ENCODE results near the gene TRAPPC14. TPM values are rescaled to one million over a fixed set of nuclear protein-coding genes. Genes with fewer than 3 reads are reported as not detected.

The TRAPPC14 gene
- total RNA-seq, 3 donors from 2014 or later (not counting 1 experiment from before 2014, with no cell fraction given), result 55.1 to 59.2 (median 56.5) TPM

DNA sequence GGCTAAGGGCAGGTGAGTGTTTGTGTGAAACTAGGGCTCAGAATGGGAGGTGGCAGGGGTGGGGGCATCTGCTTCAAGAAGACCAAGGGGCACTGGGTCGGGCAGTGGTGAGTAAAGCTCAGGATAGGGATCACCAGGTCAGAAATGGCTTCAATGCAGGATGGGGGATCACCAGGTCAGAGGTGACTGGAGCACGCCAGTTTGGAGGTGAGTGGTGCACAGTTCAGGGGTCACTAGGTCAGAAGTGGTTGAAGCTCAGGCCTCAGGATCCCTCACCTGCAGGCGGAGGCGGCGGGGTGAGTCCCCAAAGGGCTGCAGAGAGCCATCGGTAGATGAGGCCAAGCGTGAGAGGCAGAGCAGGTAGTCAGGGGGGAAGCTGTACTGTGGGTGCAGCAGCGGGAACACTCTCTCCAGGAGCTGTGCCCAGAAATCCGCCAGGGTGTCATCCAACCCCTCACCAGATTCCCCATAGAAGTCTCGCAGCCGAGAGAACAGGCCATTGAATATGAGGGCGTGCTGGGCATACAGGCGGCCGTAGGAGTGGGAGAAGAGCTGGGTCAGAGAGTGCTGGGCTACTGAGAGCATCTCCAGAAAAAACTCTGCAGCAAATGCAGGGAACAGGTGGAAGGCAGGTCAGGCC, 16.9 kb upstream of the TRAPPC14 start:
- Histone ChIP-seq H3K9me3 (ENCODE audit: control insufficient read depth, insufficient read depth, low read length) (peaks cover 6% of the 10 kb centered on the region), H3K36me3 (ENCODE audit: control insufficient read depth, insufficient read depth, low read length) (no peaks in the 10 kb centered on the region), H3K4me3 (ENCODE audit: low read length) (no peak overlapping the region), H3K27ac (ENCODE audit: low read length) (no peak overlapping the region), H3K4me1 (ENCODE audit: control insufficient read depth, insufficient read depth, low read length) (peaks cover 34% of the 10 kb centered on the region), H3K27me3 (ENCODE audit: control insufficient read depth, insufficient read depth, low read length) (peaks cover 7% of the 10 kb centered on the region)
- intact Hi-C loops (cut with micrococcal nuclease), result loop anchor here (5.0 kb wide), 1 partner anchor 37 kb away; no protein-coding TSS in a partner anchor
- TF ChIP-seq, protein P1, sequence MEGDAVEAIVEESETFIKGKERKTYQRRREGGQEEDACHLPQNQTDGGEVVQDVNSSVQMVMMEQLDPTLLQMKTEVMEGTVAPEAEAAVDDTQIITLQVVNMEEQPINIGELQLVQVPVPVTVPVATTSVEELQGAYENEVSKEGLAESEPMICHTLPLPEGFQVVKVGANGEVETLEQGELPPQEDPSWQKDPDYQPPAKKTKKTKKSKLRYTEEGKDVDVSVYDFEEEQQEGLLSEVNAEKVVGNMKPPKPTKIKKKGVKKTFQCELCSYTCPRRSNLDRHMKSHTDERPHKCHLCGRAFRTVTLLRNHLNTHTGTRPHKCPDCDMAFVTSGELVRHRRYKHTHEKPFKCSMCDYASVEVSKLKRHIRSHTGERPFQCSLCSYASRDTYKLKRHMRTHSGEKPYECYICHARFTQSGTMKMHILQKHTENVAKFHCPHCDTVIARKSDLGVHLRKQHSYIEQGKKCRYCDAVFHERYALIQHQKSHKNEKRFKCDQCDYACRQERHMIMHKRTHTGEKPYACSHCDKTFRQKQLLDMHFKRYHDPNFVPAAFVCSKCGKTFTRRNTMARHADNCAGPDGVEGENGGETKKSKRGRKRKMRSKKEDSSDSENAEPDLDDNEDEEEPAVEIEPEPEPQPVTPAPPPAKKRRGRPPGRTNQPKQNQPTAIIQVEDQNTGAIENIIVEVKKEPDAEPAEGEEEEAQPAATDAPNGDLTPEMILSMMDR (IDR thresholded peaks at IDR 0.05), result no peak
- Mint-ChIP-seq H3K36me3 (no peaks in the 10 kb centered on the region), H3K4me3 (peak overlapping the region; percentile 21), H3K9me3 (no peaks in the 10 kb centered on the region), H3K4me1 (peaks cover 16 to 36% of the 10 kb centered on the region in 2 donors), H3K27ac (no peak overlapping the region), H3K27me3 (ENCODE audit: low read depth in 2 of 2) (peaks cover 6 to 9% of the 10 kb centered on the region in 2 donors)
- 96% methylated on average over 14 of the region's 14 CpGs for WGBS (ENCODE audit: insufficient coverage)
- peak in 1 of 2 donors; percentile 7 for DNase-seq
- no peak for ATAC-seq

DNA sequence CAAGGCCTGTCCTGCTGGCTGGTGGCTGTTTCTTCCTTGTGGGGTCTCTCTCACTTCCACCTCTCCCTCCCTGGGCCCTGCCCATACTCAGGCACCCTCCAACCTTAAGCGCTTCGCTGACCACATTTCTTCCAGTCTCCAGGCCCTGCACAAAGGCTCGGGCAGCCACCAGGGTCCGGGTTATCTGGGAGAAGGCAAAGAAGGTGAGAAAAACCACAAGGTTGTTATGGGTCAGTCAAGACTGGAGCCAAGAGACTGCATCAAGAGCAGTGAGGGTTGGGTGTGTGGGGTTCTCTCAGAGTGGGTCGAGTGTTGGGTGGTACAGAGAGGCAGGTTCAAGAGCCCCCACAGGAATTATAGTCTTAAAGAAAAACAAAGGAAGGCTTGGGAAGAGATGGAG, 16.1 kb upstream of the TRAPPC14 start:
- no peaks in the 10 kb centered on the region for H3K36me3 ChIP-seq (ENCODE audit: control insufficient read depth, insufficient read depth, low read length)
- DNase-seq (no peak), ATAC-seq (no peak)
- no peak overlapping the region for H3K27ac ChIP-seq (ENCODE audit: low read length)
- intact Hi-C loops (cut with micrococcal nuclease), result no loop called here
- Mint-ChIP-seq H3K4me3 (no peak overlapping the region), H3K27ac (no peak overlapping the region), H3K4me1 (peaks cover 15 to 38% of the 10 kb centered on the region in 2 donors), H3K36me3 (no peaks in the 10 kb centered on the region), H3K27me3 (ENCODE audit: low read depth in 2 of 2) (peaks cover 14 to 17% of the 10 kb centered on the region in 2 donors), H3K9me3 (no peaks in the 10 kb centered on the region)
- H3K27me3 ChIP-seq (ENCODE audit: control insufficient read depth, insufficient read depth, low read length), result peaks cover 13% of the 10 kb centered on the region
- TF ChIP-seq, protein P1 (IDR thresholded peaks at IDR 0.05), result no peak
- H3K4me1 ChIP-seq (ENCODE audit: control insufficient read depth, insufficient read depth, low read length), result peaks cover 30% of the 10 kb centered on the region
- H3K9me3 ChIP-seq (ENCODE audit: control insufficient read depth, insufficient read depth, low read length), result peaks cover 6% of the 10 kb centered on the region
- H3K4me3 ChIP-seq (ENCODE audit: low read length), result no peak overlapping the region
- 72% methylated on average over 5 of the region's 5 CpGs for WGBS (ENCODE audit: insufficient coverage)

DNA sequence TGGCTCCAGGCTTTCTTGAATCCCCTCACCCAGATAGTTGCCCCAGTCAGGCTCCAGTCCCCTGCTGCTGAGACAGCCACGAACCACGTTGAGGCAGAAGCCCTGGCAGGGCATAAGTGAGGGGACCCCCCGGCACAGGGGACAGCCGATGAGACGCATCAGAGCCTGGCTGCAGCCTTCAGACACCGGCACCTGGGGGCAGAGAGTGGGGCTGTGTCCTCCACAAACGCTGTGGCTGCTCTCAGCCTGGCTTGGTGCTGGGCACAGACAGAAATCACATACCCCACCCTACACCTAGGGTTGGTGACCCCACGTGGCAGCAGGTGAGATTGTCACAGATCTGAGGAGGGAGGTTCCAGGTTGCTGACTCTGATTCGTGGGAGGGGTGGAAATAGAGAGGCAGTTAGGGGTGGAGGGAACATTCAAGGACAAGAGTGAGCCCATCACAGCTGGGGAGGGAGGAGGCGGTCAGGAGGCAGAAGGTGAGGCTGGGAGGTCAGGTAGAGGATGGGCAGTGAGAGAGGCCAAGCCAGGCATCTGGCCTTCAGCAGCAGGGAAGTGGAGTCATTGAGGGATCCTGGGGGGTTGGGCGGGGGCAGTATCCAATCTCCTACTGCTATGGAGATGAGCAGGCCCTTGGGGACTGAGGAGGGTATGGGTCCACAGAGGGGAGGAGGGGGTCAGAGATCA, 15.4 kb upstream of the TRAPPC14 start:
- 84% methylated on average over 11 of the region's 11 CpGs for WGBS (ENCODE audit: insufficient coverage)
- Histone ChIP-seq H3K4me3 (ENCODE audit: low read length) (no peak overlapping the region), H3K27ac (ENCODE audit: low read length) (no peak overlapping the region), H3K9me3 (ENCODE audit: control insufficient read depth, insufficient read depth, low read length) (peaks cover 6% of the 10 kb centered on the region), H3K36me3 (ENCODE audit: control insufficient read depth, insufficient read depth, low read length) (no peaks in the 10 kb centered on the region), H3K4me1 (ENCODE audit: control insufficient read depth, insufficient read depth, low read length) (peaks cover 33% of the 10 kb centered on the region), H3K27me3 (ENCODE audit: control insufficient read depth, insufficient read depth, low read length) (peaks cover 13% of the 10 kb centered on the region)
- H3K27me3 Mint-ChIP-seq (ENCODE audit: low read depth in 2 of 2), result peaks cover 14 to 17% of the 10 kb centered on the region in 2 donors
- no peaks in the 10 kb centered on the region for H3K9me3 Mint-ChIP-seq
- TF ChIP-seq, protein P1 (IDR thresholded peaks at IDR 0.05), result no peak
- no peaks in the 10 kb centered on the region for H3K36me3 Mint-ChIP-seq
- ATAC-seq (no peak), DNase-seq (peak in 1 of 2 donors; percentile 36)
- H3K4me1 Mint-ChIP-seq, result peaks cover 15 to 39% of the 10 kb centered on the region in 2 donors
- intact Hi-C loops (cut with micrococcal nuclease), result no loop called here
- H3K4me3 Mint-ChIP-seq, result no peak overlapping the region
- no peak overlapping the region for H3K27ac Mint-ChIP-seq
